Tibial nerve (tissue), 3 donors: ENCODE measurements around the gene CAMK2D.

Experiments
- CTCF ChIP-seq, 5 experiments: fragments of 200-600 bp in 3 of 5; fragments of 450-650 bp in 2 of 5; sonication (generic) in 3 of 5; IDR thresholded peaks; one replicate each; pipeline ENCODE4 v1.5.1; 2016 to 2019; ENCODE audit warnings: antibody characterized with exemption in 5 of 5, mild to moderate bottlenecking in 3 of 5, moderate library complexity in 2 of 5
- POLR2A ChIP-seq, 2 donors: fragments of 450-650 bp; IDR thresholded peaks; one replicate each; pipeline ENCODE4 v1.6.1; 2017; ENCODE audit warnings: antibody characterized with exemption in 2 of 2, mild to moderate bottlenecking in 2 of 2, moderate library complexity in 2 of 2

- no peak for TF ChIP-seq CTCF (IDR thresholded peaks at IDR 0.05)
- TF ChIP-seq POLR2A (IDR thresholded peaks at IDR 0.05): no peak
Observed at GRCh38 chr4:113628711-113629110, 132.8 kb downstream of the CAMK2D start.
